ENCODE measurements around the gene METTL3.
"Not testable (repeated sequence)": the region's sequence is repeated elsewhere in the genome, so short reads cannot be mapped to it uniquely, and the experiment has no call there.

METTL3 gene

GRCh38 chr14:21510735-21511657, at the start of gene METTL3:
TSS of gene METTL3 (minus strand) at chr14:21511340. CDS start at chr14:21511223, 117 bp downstream.
- DNase-seq (ENCODE audit: low read depth in 2 of 2), result peak; percentile 85

DNA sequence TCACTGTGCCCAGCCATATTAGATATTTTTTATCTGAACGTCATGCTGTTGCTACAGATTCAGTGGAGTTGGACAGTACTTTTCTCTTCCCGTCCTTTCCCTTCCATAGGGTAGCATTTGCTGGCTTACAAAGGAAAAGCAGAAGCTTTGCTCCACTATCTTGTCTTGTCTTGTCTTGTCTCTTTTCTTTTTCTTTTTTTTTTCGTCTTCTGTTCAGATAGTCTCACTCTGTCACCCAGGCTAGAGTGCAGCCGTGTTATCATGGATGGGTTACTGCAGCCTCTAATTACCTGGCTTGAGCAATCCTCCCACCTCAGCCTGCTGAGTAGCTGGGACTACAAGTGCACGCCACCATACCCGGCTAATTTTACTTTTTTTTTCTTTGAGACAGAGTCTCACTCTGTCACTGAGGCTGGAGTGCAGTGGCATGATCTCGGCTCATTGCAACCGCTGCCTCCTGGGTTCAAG, 47.6 kb upstream of the METTL3 start:
- no peak for DNase-seq (ENCODE audit: low read depth in 2 of 2)

DNA sequence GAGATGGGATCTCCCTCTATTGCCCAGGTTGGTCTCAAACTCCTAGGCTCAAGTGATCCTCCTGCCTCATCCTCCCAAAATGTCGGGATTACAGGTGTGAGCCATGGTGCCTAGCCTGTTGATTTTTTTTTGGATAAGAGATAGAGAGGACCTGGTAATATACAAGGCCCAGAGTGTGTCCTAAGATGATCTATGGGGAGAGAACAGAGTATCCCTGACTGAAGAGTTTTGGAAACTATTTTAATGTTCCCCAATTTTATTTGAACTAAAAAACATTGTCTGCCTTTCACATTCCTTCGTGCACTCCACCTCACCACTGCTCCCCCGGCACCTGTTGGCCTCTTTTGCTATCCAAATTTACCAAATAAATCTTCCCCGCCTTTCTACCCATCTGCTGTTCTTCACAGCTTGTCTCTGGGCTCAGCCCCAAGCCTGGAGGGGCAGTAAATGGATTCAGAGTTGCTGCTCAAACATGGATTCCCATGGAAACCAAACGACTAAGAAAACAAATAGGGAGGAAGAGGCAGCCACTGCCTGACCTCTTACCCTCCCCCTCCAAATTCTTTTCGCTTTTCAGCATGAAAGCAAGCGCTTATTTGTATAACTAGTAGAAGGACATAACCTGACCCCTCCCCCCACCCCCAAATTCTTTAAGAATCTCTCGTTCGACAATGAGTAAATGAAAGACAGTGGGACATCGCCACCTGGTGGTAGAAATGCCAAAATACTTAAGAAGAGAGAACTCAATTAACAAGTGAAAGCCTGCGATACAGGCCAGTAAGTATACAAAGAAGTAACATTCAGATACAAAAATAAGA, 46.2 kb upstream of the METTL3 start:
- peak; percentile 49 to 55 for DNase-seq (ENCODE audit: low read depth in 2 of 2)

GRCh38 chr14:21556378-21557083, 45.4 kb upstream of the METTL3 start:
- no peak for DNase-seq (ENCODE audit: low read depth in 2 of 2)

DNA sequence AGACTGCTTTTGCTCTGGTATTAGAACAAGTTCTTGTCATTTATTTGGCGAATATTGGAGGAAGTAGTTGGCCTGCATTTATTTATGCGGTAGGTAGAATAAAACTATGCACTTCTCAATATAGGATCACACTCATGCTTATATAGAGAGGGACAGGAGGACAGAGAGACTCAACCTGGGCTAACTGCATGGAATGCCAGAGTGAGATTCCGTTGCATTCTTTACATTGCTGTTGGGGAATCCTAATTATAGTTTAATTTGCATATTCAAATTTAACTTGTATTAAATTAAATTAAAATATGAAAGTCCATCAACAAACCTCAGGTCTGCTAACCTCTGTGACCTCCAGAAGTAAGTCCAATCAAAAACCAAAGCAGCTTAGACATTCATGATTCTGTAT, 42.1 kb upstream of the METTL3 start:
- DNase-seq (ENCODE audit: low read depth in 2 of 2), result no peak

DNA sequence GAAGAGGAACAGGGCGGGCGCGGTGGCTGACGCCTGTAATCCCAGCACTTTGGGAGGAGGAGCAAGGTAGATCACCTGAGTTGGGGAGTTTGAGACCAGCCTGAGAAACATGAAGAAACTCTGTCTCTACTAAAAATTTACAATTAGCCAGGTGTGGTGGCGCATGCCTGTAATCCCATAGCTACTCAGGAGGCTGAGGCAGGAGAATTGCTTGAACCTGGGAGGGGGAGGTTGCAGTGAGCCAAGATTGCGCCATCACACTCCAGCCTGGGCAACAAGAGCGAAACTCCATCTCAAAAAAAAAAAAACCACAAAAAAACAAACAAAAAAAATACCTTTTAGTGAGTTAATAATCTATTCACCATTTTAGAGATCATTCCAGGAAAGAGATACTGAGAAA, 33.4 kb upstream of the METTL3 start:
- DNase-seq (ENCODE audit: low read depth in 2 of 2), result not testable (repeated sequence)

DNA sequence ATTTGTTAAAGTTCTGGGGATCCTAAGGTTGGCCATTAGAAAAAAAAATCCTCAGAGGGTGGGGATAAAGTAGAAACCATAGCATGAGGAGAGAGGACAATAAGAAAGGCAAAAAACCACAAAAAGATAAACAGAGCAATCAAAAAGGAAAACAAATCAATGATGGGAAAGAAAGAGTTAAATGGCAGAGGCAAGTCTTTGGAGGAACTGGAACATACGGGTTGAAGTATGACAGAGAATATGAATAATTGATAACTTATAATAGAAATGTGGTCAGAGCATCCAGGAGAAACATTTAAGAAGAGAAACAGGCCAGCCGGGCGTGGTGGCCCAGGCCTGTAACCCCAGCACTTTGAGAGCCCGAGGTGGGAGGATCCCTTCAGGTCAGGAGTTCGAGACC, 32.8 kb upstream of the METTL3 start:
- no peak for DNase-seq (ENCODE audit: low read depth in 2 of 2)

- no peak for DNase-seq (ENCODE audit: low read depth in 2 of 2)
Measured at GRCh38 chr14:21543521-21543960, 32.4 kb upstream of the METTL3 start.

DNA sequence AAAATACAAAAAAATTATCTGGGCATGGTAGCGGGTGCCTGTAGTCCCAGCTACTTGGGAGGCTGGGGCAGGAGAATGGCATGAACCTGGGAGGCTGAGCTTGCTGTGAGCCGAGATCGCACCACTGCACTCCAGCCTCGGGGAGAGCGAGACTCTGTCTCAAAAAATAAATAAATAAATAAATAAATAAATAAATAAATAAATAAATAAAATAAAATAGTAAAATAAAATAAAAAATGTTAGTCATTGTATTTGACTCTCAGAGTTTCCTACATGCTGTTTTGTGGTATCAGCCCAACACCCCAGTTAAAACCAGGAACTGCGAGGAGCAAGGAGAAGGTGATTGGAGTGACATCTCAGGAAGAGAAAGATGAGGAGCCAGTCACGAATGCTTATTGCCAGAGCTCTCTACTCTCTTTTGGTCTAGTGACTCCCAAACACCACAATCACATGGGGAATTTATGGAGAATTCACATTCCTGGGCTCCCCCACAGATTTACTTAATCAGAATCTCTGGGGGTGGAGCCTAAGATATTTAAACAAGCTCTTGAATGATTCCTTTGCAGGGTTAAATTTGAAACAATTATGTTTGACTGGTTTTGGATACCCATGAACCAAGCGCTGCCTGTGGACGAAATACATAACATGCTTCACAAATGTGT, 30.4 kb upstream of the METTL3 start:
- DNase-seq (ENCODE audit: low read depth in 2 of 2), result no peak

DNA sequence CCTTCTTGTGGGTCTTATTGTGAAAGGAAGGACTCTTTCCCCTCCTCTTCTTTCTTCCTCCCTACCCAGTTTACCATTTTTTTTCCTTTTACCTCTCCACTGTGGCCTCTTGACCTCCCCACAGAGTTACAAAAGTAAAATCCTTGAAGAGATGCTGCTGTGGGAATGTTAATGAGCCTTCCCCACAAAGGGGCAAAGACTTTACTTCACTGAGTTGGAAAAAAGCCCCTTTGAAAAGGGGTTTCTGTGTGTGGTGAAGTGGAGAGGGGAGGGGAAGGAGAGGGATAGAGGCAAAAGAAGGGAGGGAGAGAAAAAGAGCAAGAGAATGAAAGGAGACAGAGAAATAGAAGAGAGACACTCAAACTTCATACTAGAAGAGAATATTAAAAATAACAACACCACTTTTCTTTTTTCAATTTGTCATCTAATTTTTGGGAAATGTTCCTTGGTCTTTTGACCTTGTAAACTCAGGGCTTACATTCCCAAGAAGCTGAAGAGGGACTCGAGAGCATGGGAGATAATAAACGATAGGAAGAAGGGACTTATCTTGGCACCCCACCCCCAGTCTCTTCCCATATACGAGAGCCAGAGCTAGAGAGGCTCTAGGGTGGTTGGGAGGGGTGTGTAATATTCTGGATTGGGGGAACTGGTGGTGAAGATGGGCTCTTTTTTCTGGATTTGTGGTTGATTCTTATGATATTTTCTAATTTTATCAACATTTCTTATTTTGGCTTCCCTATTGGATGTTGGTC, 28.2 kb upstream of the METTL3 start:
- DNase-seq (ENCODE audit: low read depth in 2 of 2), result no peak

- no peak for DNase-seq (ENCODE audit: low read depth in 2 of 2)
Measured at GRCh38 chr14:21537090-21537424, 25.9 kb upstream of the METTL3 start.

DNA sequence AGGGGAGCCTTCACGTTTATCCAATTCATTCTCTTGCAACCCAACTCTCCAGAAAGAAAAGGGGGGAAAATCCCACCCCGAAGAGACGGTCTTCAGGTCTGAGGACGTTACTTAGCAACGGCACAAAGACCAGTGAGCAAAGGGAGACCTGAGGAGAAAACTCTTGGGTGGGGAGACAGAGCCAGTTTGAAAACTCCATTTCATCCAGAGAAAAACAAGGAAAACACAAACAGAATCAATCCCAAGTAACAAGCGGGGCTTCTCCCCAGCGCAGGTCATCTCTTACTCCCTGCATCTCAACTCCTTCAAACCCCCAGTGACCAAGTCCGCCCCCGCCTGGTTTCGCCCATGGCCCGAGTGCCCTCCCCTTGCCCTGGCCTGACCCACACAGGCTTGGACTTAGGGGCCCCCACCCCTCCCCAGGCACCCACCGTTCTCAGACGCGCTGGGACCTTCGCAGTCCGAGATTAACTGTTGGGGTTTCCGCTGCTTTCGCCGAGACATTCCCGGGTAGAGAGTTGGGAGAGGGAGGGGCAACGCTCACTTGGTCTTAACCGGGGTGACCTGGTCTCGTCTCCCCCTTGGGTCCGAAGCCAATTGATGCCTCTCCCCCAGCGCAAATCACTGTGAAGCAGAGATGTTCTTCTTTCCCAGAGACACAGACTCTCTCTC, 25.4 kb upstream of the METTL3 start:
- no peak for DNase-seq (ENCODE audit: low read depth in 2 of 2)

DNA sequence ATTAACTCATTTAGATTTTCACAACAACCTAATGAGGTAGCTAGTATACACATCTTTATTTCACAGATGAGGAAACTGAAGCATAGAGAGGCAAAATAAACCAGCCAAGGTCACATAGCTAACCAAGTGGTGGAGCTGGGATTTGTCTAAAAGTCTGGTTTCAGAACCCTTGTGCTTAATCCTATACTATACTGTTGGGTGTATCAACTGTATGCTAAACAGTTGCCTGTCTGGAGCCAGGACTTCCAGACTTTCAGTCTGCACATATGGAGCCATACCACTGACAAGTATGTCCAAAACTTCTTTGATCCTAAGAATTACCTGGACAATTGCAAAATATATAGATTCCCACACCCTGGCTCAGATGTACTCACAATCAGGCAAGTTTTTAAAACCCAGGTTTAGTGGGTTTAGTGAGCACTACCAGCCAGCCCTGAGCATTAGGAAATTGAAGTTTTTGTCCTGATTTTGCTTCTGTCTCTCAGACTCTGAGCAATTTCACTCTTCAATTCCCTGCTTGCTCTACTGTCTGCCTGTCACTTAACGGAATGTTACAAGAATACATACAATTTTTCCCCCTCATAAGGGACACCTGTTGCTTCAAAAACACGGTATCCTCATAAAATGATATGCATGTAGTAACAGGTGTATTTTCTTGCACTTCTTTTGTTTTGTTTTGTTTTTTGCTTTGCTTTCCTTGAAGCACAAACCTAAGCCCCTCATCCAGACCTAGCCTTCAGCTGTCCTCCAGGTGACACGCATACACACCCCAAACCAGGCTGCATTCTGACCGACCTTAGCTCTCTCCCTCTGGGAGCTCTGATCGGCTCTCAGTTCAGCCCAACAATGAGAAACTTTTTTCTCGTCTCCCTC, 24.6 kb upstream of the METTL3 start:
- DNase-seq (ENCODE audit: low read depth in 2 of 2), result no peak

- no peak for DNase-seq (ENCODE audit: low read depth in 2 of 2)
Measured at GRCh38 chr14:21534576-21534975, 23.4 kb upstream of the METTL3 start.

DNA sequence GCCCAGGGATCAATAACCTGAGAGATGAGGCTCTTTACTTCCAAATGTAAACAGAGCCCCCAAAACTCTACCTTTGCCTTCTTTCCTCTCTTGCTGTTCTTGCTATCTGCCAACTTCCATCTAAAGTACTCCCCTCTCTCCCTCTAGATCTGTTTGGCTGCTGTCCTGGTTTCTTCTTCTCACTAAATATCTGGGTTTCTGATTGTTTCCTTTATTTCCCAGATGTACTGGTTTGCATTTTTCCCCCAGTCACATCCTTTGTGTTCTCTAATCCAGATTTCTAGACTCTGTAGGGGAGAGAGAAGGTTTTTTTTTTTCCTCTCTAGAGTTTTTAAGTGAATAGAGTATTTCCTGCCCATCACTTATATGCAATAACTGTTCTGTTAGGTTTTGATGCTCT, 22.2 kb upstream of the METTL3 start:
- DNase-seq (ENCODE audit: low read depth in 2 of 2), result no peak

DNA sequence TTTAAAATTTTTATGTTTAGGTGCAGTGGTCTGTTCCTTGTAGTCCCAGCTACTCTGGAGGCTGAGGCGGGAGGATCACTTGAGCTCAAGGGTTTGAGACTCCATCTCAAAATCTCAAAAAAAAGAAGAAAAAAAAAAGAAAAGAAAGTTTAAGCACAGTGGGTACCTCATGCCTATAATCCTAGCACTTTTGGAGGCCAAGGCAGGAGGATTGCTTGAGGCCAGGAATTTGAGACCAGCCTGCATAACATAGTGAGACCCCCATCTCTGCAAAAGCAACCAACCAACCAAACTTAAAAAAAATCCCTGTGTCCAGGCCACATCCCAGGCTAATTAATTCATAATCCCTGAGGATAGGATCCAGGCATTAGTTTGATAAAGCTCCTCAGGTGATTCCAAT, 18.4 kb upstream of the METTL3 start:
- no peak for DNase-seq (ENCODE audit: low read depth in 2 of 2)

DNA sequence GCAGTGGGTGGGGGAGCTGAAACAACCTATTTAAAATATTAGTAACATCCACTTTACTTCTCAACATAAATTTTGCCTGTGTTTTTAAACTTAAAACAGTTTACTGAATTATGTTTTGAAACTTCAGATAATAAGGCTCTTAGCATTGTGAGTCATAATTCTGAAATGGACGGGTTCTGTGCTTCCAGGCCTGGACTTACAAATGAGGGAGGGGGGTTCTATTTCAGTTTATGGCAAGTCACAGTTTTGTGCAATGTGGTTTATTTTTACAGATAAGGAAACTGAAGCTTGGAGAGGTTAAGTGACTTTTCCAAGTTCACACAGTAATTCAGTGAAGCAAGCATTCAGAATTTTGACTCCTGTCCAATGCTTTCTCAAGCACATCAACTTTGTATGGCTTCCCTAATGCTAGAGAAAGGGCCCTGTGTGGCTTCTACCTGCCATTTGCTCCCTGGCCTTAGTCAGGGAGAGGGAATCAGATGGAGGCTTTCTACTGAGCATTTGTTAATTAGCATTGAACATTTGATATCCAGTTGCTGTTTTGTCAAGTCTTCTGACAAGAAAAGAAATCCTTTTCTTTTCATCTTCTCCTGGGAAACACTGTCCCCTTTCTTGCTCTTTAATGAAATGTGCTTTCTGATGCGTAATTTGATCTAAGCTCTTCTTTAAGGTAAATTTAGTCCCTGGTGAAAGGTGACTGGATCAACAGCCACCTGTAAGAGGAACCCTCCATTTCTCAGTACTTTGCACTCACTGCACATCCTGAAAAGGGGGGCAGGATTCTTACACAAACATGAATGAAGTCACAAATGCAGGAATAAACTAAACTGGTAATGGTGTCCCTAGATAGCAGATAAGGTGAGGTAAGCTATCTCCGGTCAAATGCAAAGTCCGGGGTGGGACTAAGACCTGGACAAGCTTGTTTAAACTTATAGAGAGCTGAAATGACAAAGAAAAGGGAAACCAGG, 17.5 kb upstream of the METTL3 start:
- no peak for DNase-seq (ENCODE audit: low read depth in 2 of 2)

DNA sequence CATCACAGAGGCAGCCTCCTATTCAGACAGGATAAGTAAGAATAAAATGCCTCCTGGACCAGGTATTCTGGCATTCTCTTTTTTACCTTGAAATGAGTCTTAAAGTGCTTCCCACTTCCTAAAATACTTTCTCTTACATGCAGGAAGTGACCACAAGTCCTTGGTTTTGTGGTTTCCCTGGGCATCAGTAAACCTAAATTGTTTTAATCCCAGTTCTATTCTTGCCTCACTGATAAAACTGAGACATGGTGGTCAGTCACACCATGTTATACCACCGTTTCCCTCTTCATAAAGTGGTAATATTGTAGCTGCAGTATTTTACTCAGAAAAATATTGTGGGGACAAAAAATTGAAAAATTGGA, 16.2 kb upstream of the METTL3 start:
- no peak for DNase-seq (ENCODE audit: low read depth in 2 of 2)
